ENCODE results near the gene GOLGA8R.
"Not testable (repeated sequence)": the region's sequence is repeated elsewhere in the genome, so short reads cannot be mapped to it uniquely, and the experiment has no call there.

Gene GOLGA8R, protein sequence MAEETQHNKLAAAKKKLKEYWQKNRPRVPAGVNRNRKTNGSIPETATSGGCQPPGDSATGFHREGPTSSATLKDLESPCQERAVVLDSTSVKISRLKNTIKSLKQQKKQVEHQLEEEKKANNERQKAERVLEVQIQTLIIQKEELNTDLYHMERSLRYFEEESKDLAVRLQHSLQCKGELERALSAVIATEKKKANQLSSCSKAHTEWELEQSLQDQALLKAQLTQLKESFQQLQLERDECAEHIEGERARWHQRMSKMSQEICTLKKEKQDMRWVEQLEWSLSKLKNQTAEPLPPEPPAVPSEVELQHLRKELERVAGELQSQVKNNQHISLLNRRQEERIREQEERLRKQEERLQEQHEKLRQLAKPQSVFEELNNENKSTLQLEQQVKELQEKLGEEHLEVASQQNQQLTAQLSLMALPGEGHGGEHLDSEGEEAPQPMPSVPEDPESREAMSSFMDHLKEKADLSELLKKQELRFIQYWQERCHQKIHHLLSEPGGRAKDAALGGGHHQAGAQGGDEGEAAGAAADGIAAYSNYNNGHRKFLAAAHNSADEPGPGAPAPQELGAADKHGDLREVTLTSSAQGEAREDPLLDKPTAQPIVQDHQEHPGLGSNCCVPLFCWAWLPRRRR

DNA sequence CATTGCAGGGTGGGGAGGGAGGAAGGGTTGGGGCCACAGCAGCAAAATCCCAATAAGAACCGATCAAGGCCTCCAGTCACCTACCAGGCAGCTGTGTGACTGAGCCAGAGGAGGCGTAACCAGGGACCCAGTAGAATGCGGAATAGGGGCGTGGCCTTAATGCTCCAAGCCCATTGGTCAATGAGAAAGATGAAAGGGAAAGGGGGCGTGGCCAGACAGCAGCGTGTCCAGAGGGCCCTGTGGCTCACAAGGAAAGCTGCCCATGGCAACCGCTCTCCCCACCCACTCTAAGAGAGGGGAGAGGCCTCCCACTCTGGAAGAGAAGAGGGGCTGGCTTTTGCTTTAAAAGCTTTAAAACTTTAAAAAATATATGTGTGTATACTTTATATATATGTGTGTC is at the start of gene GOLGA8R:
Gene GOLGA8R (minus strand): TSS at position 101 of the 400 bp plus-strand sequence. CDS start 98 bp downstream, at position 3.
- DNase-seq, result not testable (repeated sequence)

DNA sequence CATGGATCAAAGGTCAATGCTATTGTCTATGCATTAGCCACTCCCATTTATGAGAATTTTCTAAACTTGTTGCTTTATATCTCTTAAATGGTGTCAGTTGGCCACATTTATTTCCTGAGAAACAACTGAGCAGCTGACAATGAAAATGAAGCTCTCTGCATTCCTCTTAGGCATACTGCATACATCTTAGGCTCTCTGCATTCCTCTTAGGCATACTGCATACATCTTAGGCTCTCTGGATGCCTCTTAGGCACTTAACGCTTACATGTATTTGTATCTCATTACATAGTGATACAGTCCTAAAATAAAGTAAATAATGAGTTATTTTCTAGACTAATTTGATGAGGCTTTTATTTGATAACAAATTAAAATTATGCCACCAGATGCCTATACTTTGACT is 49.8 kb upstream of the GOLGA8R start:
- not testable (repeated sequence) for DNase-seq

DNA sequence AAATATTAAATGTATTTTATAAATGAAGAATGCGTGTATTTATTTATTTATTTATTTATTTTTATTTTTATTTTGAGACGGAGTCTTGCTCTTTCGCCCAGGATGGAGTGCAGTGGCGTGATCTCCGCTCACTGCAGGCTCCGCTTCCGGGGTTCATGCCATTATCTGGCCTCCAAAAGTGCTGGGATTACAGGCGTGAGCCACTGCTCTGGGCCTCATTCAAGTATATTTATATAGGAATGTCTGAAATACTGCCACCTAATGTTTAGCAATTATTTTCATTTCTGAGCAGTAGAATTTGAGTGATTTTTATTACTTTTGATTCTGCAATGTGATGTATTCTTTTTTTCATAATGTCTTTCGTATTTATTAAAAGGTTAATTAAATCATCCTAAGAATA is 48.1 kb upstream of the GOLGA8R start:
- not testable (repeated sequence) for DNase-seq

DNA sequence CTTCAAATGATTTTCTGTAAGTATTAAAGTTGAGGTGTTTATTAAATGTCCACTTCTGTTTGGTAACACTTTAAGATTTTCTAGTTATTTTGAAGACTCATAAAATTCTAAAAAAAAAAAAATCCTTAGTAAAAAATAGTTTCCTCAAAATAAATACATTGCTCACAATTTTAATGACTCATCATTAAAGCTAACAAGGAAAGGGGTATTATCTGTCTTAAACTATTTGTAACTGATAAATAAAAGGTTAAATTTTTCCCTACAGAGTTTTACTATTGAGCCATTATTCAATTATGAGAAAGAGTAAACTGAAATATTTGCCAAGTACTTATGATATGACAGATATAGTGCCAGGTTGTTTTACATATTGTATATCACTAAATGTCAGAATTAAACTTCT is 38.6 kb upstream of the GOLGA8R start:
- not testable (repeated sequence) for DNase-seq

DNA sequence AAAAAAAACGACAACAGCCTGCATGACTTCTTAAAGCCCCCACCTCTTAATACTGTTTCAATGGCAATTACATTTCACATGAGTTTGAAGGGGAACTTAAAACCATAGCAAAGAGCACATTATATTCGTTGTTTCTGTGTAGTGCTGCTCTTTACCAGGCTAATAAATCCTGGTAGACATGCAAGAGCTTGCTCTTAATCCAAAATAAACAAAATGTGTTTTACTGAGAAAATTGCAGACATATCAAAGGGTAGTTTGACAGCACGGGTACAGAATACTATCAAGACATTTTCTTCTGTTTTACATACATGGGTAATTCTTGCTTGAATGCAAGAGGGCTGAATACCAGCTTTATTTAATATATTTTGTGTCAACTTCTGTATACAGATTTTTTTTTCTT is 24.3 kb upstream of the GOLGA8R start:
- DNase-seq, result not testable (repeated sequence)

DNA sequence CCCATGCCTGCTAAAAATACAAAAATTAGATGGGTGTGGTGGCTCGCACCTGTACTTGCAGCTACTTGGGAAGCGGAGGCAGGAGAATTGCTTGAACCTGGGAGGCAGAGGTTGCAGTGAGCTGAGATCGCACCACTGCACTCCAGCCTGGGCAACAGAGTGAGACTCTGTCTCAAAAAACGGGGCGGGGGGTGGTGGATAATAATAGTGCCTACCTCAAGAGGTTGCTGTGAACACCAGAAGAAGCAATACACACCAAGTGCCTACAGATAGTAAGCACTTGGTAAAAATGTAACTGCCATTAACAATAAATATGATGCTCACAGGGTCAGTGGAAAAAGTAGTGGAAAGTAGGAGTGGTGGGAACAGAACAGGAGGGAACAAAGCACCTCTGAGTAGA is 21.8 kb upstream of the GOLGA8R start:
- not testable (repeated sequence) for DNase-seq

DNA sequence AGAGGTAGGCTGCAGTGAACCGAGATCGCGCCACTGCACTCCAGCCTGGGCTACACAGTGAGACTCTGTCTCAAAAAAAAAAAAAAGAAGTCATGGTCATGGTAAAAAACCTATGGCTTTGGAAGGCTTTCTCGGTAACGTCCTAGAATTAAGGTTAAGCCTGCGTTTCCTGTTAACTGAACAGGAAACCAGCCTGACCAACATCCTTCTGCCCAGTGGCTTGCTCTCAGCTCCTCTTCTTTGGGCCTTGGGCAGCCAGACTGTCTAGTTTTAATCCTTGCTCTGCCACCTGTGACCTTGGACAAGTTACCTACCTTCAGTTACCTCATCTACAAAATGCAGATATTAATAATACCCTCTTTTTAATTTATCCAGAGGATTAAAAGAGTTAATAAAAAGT is 6.7 kb upstream of the GOLGA8R start:
- not testable (repeated sequence) for DNase-seq

DNA sequence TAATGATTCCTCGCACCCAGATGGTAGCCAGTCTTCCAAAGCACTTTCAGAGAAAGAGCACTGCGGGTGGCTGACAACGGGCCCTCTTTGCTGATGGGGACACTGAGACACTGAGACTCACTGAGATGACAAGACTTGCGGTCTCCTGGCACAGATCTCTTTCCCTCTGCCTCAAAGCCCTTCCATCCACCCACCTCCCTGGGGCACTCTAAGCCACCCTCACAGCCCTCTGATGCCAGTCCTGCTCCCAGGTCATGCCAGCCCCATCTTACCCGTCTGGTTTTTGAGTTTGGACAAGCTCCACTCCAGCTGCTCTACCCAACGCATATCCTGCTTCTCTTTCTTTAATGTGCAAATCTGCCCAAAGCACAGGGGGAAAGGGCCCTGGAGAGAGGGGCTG is 6.4 kb downstream of the GOLGA8R start:
- DNase-seq, result not testable (repeated sequence)

DNA sequence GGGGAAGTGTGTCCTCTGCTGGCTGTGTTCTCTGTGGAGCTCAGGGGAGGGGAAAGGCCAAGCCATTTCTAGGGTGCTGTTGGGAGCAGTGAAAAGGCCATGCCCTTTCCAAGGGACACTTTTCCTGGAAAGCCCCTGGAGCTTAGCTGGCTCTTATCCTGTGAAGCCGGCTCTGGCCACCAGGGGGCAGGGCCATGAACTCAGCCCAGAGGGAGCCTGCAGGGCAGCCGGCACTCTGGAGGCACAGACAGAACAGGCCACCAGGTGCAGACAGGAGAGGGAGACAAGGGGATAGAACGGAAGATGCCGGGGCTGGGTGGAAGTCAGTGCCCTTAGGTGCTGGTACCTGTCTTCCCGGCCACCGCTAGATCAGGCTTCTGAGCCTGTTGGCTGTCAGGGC is 15.1 kb downstream of the GOLGA8R start:
- not testable (repeated sequence) for DNase-seq

DNA sequence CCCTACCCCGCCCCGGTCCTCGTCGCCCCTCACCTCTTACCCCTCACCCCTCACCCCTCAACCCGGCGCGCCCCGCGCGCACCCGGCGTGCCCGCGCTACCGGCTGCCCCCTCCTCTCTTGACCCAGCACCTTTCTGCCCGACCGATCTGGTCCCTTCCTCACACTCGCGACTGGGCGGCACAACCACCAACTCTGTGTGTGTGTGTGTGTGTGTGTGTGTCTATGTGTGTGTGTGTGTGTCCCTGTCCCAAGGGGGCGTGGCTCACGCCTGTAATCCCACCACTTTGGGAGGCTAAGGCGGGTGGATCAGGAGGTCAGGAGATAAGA is 20.4 kb downstream of the GOLGA8R start:
- not testable (repeated sequence) for DNase-seq

DNA sequence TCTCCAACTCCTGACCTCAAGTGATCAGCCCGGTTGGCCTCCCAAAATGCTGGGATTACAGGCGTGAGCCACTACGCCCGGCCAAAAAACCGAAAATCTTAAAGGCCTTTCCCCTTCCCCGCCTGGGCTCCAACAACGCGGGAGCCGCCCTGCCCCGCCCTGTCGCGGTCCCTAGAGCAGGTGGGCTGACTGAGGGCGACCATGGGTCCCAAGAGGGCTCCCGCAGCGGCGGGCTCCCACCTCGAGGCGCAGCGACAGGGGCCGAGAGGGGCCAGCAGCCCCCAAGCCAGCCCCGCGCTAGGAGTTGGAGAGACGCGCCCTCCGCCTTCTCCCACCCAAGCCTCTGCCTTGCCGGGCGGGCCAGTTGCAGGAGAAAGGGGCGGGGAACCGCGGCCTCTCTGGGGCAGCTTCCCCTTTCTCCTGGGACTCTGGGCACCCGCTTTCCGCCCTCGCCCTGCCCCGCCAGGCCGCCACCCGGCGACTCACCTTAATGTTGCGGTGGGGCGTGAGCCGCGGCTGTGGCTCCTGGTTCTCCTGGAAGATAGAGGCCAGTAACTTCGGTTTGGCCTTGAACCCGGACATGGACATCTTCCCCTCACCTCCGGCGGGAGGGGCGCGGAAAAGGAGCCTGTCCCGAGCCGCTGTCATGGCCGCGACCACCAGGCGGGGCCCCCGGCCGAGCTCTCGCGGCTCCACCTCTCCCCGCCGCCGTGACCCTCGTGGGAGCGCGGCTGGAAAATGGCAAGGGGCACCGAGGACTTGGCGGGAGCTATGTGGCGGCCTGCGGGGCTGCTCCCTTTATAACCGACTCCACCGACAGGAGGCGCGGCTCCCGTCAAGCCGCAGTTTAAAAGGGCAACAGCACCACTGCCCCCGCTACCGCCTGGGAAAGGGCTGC is 21.0 kb downstream of the GOLGA8R start, which contains the start of gene CHRFAM7A:
Gene CHRFAM7A (minus strand): TSS at position 775 of the 898 bp plus-strand sequence. CDS start 10,189 bp downstream, outside the sequence.
- DNase-seq, result not testable (repeated sequence)

DNA sequence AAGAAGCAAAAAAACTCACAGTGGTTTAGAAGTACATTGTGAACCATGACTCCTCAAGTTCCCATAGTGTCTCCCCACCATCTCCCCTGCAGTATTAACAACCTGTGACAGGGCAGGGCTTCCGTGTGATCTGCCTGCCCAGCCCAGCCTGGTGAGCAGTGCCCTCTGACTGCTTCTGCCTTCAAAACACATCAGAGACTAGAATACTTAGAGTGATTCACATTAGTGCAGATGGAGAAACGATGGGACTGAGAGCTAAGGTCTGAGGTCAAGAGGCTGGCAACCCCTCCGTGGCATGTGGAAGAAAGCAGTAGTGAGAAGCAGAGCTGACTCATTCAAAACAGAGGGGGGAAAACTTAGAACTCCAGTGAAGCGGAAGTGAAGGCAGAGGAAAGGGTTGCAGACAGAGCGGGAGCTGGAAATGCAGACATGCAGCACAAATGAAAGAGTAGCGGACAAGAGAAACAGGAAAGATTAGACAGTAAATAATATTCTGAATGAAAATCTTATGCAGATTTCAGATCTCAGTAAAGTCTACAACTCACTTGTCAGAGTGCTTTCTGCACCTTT is 27.7 kb downstream of the GOLGA8R start:
- not testable (repeated sequence) for DNase-seq

DNA sequence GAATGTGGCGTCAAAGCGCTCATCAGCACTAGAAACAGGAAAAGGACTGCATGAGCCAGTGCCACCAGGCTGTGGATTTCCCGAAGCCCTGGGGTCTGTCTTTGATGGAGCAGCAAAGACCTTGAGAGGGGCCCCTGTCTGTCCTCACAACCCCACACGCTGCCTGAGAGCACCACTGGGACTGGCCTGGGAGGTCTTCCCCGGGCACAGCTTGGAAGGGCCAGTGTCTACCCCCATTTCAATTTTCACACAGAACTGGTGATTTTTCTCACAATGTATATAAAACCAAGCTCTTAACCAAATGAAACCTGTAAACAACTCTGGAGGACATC is 37.0 kb downstream of the GOLGA8R start:
- not testable (repeated sequence) for DNase-seq

DNA sequence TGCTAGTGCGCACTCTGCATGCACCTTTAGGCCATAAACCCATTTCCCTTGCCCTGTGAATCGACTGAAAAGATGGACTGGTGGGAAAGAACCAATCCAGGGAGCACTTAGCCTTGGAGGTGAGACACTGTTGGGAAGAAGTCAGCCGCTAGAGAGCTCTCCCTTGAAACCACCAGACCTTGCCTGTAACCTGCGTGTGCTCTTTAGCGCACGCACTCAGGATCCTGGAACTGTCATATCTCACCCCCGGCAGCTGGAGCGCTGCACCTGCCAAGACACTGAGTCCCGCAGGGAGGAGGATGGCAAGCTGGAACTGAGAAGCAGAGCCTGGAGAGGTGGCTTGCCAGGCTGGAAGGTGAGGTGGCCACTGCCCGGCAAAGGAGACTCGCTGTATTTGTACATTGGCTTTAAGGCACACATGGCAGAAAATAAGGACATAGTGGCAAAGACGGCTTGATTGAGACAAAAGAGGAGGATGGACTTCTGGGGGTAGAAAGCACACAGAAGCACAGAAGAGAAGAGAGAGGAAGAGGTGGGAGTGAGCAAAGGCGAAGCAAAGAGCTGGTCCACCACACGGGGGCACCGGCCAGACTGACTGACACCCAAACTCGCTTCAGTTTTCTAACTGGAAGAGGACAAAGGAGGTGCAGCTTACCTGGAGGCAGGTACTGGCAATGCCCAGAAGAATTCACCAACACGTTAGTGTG is 37.5 kb downstream of the GOLGA8R start:
- DNase-seq, result not testable (repeated sequence)

DNA sequence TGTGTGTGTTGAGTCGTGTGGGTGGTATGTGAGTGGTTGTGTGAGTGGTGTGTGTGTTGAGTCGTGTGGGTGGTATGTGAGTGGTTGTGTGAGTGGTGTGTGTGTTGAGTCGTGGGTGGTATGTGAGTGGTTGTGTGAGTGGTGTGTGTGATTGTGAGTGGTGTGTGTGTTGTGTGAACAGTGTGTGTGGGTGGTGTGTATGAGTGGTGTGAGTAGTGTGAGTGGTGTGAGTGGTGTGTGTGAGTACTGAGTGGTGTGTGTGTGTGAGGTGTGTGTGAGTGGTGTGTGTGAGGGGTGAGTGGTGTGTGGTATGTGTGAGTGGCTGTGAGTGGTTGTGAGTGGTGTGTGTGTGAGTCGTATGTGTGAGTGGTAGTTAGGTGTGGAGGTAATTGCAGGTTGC is 38.2 kb downstream of the GOLGA8R start:
- DNase-seq, result not testable (repeated sequence)

DNA sequence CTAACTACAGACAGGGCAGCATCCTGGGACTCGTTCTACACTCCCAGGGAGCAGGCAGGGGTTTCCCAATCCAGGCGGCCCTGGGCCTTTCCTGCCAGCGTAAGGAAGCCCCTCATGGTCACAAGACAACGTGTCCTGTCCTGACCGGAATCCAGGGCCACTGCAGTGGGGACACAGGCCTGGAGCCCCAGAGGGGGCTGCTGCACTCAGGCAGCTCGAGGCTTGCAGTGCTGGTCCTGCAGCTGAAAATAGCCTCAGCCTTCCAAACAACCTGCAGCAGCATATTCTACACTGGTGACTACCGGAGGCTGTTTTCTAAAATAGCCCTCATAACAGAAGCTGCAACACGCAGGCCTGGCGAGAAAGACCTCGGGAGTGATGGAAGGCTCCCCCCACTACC is 39.2 kb downstream of the GOLGA8R start:
- DNase-seq, result not testable (repeated sequence)

DNA sequence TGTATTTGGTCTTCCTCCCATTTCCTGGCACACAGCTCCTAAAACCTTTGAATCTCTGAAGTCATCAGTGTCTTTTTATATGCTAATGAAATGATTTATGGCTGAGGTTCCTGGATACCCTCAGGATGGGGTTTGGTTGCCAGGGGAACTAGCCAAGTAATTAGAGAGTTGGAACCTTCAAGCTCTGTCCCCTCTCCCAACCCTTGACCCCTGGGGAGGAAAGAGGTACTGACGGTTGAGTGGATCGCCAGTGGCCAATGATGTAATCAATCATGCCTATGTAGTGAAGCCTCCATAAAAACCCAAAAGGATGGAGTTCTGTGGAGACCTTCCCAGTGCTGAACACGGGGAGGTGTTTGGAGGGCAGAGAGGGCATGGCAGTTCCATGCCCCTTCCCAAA is 45.8 kb downstream of the GOLGA8R start:
- DNase-seq, result not testable (repeated sequence)

DNA sequence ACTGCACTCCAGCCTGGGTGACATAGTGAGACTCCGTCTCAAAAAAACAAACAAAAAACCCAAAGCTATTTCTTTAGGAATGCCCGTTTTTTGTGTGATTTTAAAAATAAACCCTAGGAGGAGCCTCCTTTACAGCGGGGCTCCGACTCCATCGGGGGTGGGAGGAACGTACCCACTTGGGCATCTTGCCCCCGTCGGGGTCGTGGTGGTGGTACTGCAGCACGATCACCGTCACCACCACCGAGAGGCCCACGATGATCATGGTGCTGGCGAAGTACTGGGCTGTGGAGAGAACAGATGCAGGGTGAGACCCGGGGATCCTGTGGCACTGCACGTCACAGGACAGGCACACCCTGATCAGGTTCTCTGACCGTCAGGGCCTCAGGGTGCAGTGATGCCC is 46.8 kb downstream of the GOLGA8R start:
- not testable (repeated sequence) for DNase-seq

DNA sequence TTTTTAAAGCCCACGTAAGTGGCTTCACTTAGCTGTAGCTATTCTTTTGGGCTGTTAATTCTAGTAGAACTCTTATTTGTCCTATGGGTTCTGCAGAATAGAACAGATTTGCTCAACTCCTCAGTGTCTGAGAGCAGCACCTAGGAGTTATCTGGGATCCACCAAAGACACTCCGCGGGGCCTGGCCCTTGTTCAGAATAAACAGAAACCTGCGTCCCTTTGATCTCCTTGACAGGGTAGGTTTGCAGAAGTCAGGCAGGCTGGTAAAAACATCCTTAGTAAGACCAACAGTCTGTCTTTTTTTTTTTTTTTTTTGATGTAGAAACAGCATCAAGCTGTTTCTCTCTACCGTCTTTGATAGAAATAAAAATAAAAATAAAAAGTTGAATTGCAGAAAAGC is 52.7 kb downstream of the GOLGA8R start:
- DNase-seq, result not testable (repeated sequence)

DNA sequence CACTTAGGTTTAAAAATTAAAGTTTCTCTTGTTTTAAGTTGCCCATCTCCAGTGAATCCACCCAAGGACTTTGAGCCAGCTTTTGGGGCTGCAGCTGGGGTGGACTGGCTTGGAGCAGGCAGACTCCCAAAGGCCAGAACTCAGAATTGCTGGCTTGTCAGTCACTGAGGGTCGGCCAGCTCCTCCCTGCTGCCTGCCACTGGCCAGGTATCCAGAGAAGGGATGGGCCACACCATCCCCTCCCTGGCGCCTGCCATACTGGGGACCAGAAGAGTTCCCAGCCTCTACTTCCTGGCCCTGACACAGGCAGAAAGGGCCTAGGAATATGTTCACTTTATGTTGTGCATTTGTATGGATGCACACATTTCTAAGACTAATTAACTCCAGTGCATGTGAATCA is 53.1 kb downstream of the GOLGA8R start:
- not testable (repeated sequence) for DNase-seq

DNA sequence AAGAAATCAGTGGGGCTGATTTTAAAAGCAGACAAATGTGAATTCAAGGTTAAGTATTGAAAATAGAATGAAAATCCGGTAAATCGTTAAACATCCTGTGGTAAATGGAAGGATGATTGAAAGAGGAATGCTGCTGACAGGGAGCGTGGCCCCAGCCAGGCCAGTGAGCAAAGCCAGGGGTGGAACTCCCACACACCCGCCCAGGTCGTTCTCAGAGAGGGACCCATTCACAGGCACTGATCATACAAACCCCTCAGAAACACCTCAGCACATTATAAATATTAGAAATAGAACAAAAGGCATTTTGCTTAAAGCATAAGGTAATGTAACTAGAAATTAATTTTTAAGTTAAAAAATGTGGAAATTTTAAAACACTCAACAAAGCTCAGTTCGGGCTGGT is 59.0 kb downstream of the GOLGA8R start:
- DNase-seq, result not testable (repeated sequence)
